Activated CD8-positive, alpha-beta memory T cell treated with anti-CD3 and anti-CD28 coated beads for 48 hours (primary cell): ENCODE results near the gene RETSAT.

Source experiments
- DNase-seq, 3 experiments: peaks; one replicate each; pipeline ENCODE4 v3.0.0-alpha.2; 2020; ENCODE audit warnings: low read depth in 2 of 3, low spot score in 2 of 3

RETSAT gene

DNA sequence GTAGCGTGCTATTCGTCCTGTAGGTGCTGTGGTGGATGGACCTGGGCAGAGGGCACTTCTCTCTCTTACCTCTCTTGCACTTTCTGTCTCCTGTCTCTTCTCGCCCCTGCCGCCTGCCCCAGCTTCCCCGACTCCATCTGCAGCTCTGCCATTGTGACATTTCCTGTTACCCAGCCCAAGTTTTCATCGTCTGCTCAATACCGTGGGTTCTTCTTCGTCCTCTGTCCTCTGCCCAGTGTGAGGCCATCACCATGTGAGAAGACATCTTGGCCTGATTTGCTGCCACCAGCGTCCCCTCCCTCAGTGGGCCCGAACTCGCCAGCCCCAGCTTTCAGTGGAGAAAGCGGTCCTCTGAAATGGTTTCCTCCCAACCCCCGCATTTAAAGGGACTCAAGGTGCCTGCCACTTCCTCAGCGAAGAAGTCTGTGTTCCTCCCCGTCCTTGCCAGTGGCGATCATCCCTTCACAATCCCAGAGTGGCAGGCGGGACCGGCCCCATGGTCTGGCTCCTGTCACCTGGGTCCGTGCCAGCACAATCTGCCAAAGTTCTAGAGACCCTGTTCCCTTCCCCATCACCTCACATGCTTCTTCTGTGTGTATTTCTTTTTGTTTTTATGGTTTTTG, 44.5 kb downstream of the RETSAT start:
- DNase-seq = no peak

DNA sequence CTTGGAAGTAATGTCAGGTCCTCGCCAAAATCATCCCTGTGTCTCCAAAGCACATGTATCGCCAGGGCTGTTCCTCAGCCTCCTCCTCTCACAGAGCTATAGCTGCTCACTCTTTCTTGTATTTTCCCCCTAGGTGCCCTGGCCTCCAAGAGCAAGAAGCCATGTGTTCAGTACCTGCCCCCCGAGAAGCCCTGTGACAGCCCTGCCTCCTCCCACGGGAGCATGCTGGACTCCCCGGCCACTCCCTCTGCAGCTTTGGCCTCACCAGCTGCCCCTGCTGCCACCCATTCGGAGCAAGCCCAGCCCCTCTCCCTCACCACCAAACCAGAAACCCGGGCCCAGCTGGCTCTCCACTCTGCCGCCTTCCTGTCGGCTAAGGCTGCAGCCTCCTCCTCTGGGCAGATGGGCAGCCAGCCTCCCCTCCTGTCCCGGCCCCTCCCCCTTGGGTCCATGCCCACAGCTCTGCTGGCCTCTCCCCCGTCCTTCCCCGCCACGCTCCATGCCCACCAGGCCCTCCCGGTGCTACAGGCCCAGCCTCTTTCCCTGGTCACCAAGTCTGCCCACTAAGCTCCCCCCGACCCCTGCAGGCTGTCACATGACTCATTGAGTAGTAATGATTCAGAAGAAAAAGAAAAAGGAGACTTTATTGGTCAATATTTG, 45.3 kb downstream of the RETSAT start:
- DNase-seq = no peak

DNA sequence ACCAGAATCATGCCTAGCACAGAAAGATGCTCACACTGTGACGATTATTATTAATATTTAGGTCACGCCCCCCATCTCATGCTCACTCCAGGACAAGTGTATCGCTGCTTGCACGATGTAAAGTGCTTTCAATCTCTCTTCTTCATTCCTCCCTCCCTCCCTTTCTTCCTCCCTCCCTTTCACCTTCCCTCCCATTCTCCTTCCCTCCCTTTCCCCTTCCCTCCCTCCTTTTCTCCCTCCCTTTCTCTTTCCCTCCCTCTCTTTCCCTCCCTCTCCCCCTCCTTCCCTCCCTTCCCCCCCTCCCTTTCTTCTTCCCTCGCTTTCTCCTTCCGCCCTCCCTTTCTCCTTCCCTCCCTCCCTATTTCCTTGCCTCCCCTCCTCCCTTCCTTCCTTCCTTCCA, 46.1 kb downstream of the RETSAT start:
- DNase-seq = no peak

- no peak for DNase-seq
These were observed 46.8 kb downstream of the RETSAT start for GRCh38 chr2:85307527-85307897.

GRCh38 chr2:85303780-85304531, 50.4 kb downstream of the RETSAT start:
- no peak for DNase-seq

DNA sequence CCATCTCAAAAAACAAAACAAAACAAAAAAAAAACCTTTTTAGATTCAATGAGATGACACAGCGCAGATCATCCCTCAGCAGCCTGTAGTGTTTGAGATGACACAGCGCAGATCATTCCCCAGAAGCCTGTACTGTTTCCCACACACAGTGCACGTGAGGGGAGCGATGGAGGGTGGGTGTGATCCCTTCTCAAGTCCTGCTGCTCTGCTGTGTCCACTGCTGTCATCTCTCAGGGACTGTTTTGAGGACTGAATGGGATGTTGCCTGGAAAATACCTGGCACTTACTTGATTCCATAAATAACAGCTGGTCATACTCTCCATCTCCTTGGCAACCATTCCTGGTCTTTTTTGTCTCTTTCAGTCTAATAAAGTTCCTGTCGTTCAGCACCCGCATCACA, 52.2 kb downstream of the RETSAT start:
- no peak for DNase-seq
